GM18909 (cell line): Measurements from ENCODE around the gene KIF6.

Experiments used
- ATAC-seq: cut with Tn5 transposase; IDR thresholded peaks from one replicate; pipeline ENCODE4 v1.9.1; 2021; ENCODE audit warnings: mild to moderate bottlenecking; ENCODE audit not compliant: unreplicated experiment, poor library complexity

KIF6 gene, protein sequence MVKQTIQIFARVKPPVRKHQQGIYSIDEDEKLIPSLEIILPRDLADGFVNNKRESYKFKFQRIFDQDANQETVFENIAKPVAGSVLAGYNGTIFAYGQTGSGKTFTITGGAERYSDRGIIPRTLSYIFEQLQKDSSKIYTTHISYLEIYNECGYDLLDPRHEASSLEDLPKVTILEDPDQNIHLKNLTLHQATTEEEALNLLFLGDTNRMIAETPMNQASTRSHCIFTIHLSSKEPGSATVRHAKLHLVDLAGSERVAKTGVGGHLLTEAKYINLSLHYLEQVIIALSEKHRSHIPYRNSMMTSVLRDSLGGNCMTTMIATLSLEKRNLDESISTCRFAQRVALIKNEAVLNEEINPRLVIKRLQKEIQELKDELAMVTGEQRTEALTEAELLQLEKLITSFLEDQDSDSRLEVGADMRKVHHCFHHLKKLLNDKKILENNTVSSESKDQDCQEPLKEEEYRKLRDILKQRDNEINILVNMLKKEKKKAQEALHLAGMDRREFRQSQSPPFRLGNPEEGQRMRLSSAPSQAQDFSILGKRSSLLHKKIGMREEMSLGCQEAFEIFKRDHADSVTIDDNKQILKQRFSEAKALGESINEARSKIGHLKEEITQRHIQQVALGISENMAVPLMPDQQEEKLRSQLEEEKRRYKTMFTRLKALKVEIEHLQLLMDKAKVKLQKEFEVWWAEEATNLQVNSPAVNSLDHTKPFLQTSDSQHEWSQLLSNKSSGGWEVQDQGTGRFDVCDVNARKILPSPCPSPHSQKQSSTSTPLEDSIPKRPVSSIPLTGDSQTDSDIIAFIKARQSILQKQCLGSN

DNA sequence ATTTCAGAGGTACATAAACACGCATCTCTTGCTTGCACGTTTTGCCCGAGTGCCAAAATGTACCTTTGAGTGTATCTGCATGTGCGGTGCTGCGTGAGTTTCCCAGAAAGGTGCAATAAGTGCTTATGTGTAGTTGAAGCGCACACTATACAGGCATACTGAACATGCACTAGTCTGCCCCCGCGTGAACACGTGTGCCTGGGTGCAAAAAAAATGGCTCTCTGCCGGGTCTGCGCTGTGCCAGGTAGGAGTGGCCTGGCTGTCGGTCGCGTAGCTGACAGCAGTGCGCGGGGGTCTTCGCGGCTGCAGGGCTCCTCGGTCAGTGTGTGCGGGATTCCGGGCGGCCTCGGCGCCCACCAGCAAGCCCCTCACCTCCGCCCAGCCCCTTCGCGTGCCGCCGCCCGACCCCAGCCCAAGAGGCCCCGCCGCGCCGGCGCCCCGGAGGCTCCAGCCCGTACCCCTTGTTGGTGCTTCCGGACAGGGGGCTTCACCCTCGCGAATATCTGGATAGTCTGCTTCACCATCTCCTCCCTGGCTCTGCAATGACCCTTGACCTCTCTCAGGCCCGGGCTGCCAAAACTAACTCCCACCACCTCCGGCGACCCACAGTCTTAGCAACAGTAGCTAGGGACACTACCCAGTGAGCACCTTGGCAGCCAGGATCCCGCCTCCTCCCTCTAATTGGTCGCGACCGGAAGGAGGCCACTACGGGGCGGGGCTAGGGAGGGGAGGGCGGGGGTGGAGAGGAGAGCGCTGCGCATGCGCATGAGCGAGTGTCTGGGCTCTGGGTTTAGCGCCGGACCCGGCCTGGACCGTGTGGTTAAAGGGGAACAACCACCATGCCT is at the start of gene KIF6:
Gene KIF6 (minus strand): TSS at position 622 of the 845 bp plus-strand sequence. CDS start 98 bp downstream, at position 524.
- ATAC-seq, result peak; percentile 99

DNA sequence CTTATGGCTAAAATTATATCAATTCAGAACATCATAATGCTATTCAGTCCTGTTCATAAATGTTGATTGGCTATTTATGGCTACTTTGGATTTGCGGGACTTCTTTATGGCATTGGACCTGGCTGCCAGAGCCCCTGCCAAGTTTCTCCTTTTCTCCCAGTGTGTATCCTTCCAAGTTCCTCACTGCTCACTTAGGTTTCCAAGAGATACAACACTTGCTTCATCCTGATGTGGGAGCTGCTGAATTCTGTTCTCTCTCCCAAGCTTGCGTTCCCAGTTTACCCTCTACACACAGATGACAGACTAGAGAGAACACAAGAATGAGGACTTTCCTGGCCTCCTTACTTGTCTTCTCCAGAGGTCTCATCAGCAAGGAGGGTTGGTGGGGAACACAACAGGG is 48.6 kb upstream of the KIF6 start:
- no peak for ATAC-seq

DNA sequence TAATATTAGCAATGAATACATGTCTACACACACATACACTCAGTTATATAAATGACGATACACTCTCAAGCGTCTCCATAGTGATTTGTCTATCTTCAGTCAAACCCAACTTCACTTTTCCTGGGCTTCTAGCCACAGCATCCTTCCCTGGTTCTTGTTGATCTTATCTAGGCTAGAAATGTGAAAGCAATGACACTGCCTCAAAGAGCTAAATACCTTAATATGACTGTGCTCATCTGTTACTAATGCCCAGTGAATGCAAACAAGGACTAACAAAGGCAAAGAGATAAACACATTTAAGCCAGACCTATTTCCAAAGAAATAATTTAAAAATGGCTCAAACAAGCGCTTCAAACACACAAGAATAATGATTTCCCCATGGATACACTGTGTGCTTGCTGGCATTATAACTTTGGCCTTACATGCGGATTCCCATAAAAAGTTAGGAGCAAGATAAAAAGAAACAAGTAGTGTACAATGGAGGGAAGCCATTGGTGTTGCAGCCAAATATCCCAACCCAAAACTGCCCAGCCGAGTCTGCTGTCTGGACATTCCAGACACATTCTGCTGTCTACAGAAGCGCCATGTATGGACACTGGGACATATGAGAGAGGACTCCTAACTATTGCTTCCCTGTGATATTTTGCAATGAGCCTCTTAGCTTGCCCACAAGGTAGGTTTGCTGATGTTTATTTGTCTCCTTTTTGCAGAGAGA is 47.5 kb upstream of the KIF6 start:
- ATAC-seq, result no peak

DNA sequence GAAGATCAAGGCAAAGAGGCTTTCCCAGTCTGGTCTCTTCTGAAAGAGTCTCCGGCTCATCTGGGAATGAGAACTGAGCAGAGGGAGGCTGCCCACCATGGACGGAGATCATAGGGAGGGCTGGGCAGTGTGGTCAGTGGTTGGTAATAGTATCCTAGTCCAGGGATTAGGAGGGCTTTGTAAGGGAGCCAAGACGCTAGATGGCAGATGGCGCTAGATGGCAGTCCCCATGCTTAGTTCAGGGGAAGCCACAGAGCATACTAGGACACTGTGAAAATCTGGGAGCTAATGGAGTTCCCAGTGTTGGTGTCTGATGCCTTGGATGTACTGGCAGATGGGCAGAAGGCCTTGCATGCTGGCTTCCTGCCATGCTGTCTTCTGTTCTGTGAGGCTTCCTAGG is 45.2 kb upstream of the KIF6 start:
- no peak for ATAC-seq

DNA sequence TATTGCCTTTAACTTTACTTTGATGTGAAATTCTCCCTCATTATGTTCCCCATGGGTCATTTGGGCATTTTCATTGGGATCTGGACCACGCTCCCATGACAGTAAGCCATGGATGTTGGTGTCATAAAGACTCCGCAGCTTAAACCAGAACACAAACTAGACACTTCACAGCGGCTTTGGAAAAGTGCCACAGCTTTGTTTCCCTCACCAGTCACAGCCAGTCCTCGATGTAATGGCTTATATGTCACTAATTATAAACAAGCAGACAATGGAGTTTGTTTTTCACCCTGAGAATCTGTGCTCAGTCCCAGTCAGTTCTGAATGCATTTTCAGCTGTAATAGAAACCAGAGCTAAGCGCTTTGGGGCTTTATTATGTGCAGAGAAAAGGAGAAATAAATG is 43.8 kb upstream of the KIF6 start:
- ATAC-seq, result no peak

DNA sequence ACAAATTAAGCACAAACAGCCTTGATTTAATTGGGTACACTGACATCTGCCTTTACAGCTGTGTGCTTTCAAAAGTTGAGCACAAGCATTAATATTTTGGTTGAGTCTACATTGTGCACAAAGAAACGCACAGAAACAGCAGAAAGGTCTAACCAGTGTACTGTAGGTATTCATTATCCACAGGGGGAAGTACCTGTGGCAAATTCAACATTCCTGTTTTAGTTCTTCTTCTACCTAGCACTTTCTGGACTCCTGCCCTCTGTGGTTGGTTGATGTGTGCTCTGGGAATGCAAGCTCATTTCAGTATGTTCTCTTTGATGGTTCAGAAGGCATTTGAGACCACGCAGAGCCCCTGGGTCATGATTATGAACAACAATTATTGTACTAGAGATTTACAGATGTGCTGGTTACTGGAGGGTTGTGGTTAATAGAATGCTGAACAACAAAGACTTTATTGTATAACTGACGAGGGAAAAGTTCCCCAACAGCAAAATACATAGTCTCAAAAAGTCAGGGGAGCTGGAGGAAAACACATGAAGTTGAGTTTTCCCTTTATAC is 40.4 kb upstream of the KIF6 start:
- ATAC-seq, result no peak

DNA sequence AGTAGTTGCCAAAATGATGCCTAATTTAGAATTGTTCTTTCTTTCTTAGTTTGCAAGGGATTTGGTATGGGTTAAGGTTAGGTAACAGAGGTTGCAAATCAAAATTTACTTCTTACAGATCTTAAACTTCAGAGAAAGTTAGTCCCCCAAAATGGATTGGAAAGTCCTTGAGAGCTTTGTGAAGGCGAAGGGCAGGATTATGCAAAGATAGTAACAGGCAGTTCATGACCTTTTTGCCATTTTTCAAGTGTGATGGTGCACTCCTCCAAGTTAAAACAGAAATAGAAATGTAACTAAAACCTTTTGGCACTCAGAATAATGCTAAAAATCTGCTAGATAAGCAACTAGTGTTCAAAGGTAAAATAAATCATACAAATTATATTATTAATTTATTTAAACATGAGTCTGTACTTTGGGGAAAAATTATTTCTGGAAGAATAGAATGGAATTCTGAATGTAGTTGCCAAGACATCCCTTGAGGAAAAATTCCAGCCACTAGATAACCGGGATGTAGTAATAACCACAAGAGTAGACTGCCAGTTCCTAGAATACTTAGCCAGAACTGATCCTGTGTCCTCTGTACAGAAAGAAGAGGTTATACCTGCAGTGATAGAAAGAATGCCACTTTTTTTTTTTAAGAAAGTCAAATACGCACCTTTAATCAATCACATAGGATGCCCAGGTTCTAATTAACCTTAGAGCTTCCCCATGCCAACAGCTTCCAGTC is 35.2 kb upstream of the KIF6 start:
- no peak for ATAC-seq

DNA sequence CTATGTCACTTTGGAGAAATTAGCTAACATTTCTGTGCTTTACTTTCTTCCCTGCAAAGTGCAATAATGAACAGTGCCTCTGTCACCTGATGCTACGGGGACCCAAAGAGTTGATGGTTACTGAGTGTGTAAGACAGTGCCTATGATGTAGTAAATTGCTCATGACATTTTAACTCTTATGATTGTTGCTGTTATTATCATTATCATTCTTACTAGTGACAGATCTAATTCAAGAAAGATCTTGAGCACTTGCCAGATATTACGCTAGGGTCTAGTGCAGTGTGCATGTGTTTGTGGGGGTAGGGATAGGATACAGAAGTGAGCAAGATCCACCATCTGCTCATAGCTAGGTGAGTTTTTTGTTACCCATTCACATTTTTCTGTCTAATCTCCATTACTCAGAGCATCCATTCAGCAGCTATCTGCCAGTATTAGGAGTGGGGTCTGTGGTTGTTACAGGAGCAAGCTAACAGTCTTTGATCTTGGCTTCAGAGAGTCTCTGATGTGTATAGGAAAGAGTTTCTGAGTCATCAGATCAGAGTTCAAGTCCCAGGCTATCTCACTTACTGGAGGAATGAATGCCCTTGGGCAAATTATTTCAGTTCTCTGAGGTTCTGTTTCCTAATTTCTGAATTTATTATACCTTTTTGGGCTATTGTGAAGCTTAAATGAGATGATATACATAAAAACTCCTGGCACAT is 33.8 kb upstream of the KIF6 start:
- ATAC-seq, result no peak

DNA sequence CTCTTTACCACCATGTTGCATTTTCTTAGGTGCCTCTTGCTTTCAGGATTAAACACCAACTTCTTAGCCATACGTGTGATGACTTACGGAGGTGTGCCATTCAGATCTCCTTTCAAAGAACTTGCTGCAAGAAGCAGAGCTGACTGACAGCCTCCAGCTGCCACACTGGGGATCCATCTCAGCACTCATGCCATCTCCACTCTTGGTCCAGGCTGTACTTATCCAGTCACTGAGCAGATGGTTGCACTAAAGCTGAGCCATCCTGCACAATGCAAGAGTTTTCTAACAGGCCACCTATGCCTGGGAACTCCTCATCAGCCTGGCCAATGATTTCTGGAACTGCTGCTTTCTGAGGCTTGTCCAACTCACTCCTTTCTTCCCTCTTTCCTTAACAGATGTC is 31.4 kb upstream of the KIF6 start:
- no peak for ATAC-seq

DNA sequence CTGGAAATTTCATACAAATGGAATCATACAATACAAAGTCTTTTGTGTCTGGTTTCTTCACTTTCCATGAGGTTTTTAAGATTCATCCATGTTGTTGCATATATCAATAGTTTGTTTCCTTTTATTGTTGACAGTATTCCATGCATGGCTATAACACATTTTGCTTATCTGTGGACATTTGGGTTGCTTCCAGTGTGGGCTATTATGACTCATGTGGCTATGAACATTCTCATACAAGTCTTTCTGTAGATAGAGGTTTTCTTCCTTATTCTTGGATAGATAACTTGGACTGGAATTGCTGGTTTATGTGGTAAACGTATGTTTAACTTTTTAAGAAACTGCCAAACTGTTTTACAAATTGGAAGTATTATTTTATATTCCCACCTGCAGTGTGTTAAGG is 30.0 kb upstream of the KIF6 start:
- no peak for ATAC-seq

DNA sequence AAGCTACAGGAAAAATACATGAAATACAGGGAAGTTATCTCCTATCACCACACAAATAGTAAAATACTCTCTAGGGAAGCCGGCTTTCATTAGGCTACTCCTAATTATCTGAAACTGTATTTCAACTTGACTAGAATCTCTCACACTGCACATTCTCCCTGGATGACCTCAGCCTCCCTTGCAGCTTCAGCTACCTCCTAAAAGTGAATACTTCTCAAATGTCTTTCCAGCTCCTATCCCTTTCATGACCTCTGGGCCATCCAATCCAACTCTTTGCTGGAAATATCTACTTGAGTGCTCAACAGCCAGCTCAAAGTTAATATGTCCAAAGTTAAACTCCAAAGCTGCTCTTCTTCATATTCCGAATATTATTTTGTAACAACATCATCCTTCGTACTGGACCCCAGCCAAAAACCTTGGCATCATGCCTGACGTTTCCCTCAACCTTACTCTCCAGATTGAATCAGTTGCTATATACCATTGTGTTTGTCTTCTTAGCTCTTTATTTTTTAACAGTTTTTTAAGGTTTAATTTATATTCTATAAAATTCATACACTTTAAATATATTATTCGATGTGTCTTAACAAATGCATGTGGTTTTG is 29.4 kb upstream of the KIF6 start:
- no peak for ATAC-seq

DNA sequence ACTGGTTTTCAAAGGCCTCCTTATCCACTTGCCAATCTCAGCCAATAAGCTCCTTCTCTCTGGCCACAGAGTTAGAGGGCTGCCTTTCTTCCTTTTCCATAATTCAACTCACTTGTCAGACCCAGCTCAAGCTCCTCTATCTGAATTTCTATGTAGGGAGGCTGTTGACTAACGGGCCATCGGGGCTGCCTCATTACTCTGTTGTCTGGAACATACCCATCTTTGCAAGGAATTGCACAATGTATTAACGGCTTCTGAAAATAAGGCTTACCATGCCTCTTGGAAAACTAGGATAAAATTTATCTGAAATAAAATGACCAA is 28.5 kb upstream of the KIF6 start:
- no peak for ATAC-seq

DNA sequence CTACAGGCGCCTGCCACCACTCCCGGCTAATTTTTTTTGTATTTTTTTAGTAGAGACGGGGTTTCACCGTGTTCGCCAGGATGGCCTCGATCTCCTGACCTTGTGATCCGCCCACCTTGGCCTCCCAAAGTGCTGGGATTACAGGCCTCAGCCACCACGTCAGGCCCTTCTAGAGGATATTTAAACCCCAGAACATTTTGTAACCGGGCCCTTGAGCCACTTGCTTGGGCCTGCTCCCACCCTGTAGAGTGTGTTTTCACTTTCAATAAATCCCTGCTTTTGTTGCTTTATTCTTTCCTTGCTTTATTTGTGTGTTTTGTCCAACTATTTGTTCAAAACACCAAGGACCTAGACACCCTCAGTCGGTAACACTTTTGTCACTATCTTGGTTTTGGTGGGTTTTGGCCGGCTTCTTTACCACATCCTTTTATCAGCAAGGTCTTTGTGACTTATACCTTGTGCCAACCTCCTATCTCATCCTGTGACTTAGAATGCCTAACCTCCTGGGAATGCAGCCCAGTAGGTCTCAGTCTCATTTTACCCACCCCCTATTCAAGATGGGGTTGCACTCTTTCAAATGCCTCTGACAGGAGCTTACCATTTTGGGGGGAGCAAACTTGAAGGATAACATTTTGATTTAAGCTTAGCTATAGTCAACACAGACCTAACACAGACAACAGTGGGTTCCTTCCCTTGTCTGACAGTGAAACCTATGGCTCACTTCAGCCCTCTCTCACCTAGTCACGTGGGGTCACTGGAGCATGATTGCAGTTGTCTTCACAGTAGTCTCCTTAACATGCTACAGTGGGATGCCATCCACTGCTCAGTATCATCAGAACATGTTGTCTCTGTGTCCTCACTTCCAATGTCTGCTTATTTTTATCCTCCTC is 27.9 kb upstream of the KIF6 start:
- no peak for ATAC-seq

DNA sequence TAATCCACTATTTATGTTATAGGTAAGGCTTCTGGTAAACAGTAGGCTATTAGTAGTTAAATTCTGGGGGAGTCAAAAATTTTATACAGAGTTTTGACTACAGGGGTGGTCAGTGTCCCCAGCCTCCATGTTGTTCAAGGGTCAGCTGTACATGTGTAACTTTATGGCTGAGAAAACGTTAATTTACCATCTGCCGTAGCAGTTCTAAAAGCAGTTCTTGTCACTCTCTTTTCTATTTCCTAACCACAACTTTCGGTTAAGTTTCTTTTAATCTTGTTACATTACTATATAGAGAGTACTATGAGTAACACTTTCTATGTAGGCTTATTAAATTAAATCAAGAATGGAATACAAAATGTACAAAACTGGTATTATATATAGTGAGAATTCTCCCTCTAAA is 21.6 kb upstream of the KIF6 start:
- no peak for ATAC-seq

DNA sequence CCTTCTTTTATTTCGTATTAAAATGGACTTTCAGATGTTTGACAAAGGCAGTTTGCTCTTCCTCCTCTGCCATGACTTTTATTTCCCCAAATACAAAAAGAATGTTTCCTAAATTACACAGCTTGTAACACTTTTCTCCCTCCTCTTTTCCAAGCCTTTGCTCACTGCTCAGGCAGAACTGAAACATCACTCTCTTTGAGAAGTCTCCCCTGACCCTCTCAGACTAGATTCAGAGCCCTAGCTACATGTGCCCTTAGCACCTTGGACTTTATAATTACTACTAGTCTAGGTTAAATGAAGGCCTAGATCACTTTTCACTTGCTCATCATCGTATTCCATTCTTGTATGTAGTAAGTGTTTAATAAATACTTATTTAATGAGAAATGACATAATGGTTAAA is 8.5 kb upstream of the KIF6 start:
- ATAC-seq, result no peak

DNA sequence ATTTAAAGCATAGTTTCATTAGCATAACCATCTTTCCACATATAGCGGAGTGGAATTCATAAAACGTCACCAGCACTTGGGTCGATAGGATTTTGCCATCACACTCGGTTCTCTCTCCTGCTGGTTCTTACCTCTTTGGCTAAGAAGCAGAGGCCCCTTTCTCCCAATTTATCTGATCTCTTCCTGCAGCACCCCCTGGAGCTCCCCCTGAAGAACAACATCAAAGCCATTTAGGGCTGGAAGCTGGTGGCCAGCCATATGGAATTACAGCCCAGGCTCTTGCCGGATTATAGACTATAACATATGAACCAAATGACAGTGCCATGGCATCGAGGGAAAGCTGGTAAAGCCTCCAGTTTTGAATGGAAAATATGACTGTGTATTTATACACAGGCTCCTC is 6.4 kb upstream of the KIF6 start:
- no peak for ATAC-seq

DNA sequence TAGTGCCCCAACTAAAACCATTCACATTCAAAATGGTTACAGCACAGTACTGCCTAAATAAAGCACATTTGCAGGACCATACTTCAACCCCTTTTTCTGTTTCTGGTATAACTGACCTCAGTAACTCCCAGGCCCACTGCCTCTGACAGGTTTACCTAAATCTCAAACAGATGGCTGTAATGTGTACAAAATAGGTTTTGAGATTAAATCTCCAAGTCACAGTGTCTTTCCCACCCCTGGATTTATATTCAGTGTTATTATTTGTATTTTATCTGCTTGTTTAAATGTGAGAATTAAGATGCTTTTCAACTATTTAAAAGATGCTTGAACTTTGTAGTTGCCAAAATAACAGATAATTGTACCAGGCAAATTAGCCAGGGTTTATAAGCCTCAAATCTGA is 4.7 kb upstream of the KIF6 start:
- ATAC-seq, result no peak

DNA sequence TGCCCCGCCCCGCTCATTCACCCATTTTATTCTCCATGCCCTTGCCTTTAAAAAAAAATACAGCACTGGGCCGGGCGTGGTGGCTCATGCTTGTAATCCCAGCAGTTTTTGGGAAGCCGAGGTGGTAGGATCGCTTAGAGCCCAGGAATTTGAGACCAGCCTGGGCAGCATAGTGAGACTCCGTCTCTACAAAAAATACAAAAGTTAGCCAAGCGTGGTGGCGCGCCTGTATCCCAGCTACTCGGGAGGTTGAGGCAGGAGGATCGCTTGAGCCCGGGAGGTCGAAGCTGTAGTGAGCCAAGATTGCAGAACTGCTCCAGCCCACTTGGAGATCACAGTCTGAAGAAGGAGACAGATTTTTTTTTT is 407 bp upstream of the KIF6 start:
- ATAC-seq, result no peak
